Muscle layer of duodenum (tissue), 2 donors: Measurements from ENCODE around the gene PF4V1.

Experiments
- H3K27ac ChIP-seq: one replicate; pipeline ENCODE4 v1.7.0; 2013; ENCODE audit warnings: mild to moderate bottlenecking, low read length
- H3K27me3 ChIP-seq: one replicate; pipeline ENCODE4 v1.7.0; 2013; ENCODE audit warnings: low read depth, mild to moderate bottlenecking, control low read depth, low read length
- H3K36me3 ChIP-seq, 2 donors: one replicate each; pipeline ENCODE4 v1.7.0; 2013; ENCODE audit warnings: low read length in 2 of 2, control low read depth in 1 of 2, mild to moderate bottlenecking in 1 of 2; ENCODE audit not compliant: insufficient read depth in 2 of 2, control insufficient read depth in 1 of 2
- H3K4me1 ChIP-seq, 2 donors: one replicate each; pipeline ENCODE4 v1.7.0; 2013; ENCODE audit warnings: low read length in 2 of 2, mild to moderate bottlenecking in 2 of 2, control low read depth in 1 of 2, moderate library complexity in 1 of 2; ENCODE audit not compliant: insufficient read depth in 2 of 2, control insufficient read depth in 1 of 2
- H3K4me3 ChIP-seq, 2 donors: one replicate each; pipeline ENCODE4 v1.7.0; 2013; ENCODE audit warnings: low read length in 2 of 2, low read depth in 1 of 2, mild to moderate bottlenecking in 1 of 2
- H3K9me3 ChIP-seq, 2 donors: one replicate each; pipeline ENCODE4 v1.7.0; 2013; ENCODE audit warnings: low read length in 2 of 2, control low read depth in 1 of 2, mild to moderate bottlenecking in 1 of 2; ENCODE audit not compliant: control insufficient read depth in 1 of 2
- donor health status: healthy.

The PF4V1 gene

DNA sequence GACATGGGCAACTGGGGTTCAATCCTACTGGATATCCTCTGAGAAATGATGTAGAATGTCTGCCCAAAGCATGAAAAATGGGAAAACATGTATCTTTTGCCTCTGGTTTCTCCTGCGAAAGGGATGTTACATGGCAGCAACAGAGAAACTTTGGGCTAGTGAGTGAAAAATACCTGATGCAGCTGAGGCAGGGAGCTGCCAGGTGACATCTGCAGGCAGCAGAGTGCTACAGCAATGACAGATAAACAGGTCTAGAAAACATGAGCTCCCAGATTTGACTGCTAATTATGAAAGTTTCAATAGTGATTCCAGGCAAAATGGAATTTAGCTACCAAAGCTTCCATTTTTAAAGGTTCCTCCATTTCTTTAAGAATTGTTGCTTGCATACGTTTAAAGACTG is 11.3 kb downstream of the PF4V1 start:
- Histone ChIP-seq H3K4me1 (no peaks in the 10 kb centered on the region), H3K4me3 (no peak overlapping the region), H3K36me3 (no peaks in the 10 kb centered on the region), H3K27me3 (peaks cover 11% of the 10 kb centered on the region), H3K9me3 (no peaks in the 10 kb centered on the region), H3K27ac (no peak overlapping the region)

DNA sequence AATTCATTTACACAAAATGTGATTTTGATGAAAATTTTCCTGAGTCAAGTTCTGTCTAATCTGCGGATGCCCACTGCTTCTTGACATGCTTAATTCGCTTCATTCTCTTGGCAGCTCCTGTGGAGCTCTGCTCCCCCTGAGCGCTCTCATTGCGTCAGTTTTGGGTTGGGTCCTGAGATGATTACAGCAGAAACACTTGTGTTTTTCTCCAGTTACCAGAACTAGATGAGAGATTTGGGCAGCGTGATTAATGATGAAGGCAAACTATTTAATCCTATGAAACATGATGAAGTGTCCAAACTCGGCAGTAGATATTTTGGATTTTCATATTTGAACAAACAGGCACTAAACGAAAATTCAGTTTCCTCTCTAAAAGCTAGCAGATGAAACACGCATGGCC is 11.9 kb downstream of the PF4V1 start:
- Histone ChIP-seq H3K9me3 (no peaks in the 10 kb centered on the region), H3K27me3 (peaks cover 11% of the 10 kb centered on the region), H3K4me3 (no peak overlapping the region), H3K27ac (no peak overlapping the region), H3K36me3 (no peaks in the 10 kb centered on the region), H3K4me1 (no peaks in the 10 kb centered on the region)

DNA sequence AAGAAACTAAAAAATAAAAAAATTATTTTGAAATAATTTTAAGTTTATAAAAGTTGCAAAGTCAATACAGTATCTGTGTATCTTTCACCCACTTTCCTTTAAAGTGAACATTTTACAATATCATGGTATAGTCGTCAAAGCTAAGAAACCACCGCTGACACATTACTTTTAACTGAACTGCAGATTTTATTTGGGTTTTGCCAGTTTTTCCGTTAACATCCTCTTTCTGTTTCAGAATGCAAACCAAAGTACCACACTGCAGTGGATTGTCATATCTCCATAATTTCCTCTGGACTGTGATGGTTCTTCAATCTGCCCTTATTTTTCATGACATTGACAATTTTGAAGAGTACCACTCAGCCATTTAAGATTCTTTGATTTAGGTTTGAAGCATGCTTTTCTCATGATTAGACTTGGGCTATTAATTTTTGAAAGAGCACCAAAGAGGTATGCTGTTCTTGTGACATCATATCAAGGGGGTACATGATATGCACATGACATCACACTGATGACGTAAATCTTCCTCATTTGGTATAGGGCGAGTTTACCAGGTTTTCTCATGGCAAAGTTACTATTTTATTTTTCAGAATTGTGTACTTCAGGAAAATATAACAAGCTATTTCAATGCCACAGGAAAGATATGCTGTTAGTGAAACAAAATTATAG is 12.5 kb downstream of the PF4V1 start:
- Histone ChIP-seq H3K36me3 (no peaks in the 10 kb centered on the region), H3K9me3 (no peaks in the 10 kb centered on the region), H3K4me3 (no peak overlapping the region), H3K27ac (no peak overlapping the region), H3K4me1 (no peaks in the 10 kb centered on the region), H3K27me3 (peaks cover 11% of the 10 kb centered on the region)

DNA sequence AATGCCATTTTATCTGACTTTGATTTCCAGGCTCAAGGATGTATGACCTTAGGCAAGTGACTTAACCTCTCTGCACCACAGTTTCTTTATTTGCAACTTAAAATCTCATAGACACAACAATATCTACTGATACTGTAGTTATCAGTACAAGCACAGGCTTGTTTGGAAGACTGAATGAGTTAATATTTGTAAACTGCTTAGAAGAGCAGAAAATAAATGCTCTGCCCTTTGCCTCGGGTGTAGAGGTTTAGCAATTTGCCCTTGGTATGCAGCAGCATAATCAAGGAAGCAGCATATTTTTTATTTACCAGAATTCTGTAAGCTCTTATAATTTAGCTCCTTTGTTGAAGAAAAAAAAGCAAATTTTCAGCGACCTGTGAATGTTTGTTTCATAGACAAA is 13.2 kb downstream of the PF4V1 start:
- Histone ChIP-seq H3K4me1 (no peaks in the 10 kb centered on the region), H3K4me3 (no peak overlapping the region), H3K36me3 (no peaks in the 10 kb centered on the region), H3K9me3 (no peaks in the 10 kb centered on the region), H3K27me3 (peaks cover 11% of the 10 kb centered on the region), H3K27ac (no peak overlapping the region)

DNA sequence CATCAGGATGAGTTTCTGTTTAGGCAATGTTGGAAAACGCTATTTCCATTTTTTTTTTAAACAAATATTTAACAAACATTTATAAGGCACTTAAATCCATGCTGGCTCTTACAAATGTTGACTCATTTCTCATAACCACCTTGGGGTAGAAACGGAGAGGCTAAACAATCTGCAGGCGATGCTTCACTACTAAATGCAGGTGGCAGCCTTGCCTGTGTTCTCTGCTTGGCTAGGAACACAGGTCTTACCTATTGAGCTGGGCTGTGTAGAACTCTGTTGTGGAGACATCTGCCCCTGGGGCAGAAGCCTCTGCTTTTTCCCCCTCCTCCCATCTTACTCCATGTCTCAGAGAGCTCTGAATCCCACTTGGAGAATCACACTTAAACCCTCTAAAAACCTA is 14.7 kb downstream of the PF4V1 start:
- no peaks in the 10 kb centered on the region for H3K9me3 ChIP-seq
- no peaks in the 10 kb centered on the region for H3K4me1 ChIP-seq
- peaks cover 11% of the 10 kb centered on the region for H3K27me3 ChIP-seq
- H3K27ac ChIP-seq = no peak overlapping the region
- H3K36me3 ChIP-seq = no peaks in the 10 kb centered on the region
- peak overlapping the region in 1 of 2 donors; percentile 62 for H3K4me3 ChIP-seq

DNA sequence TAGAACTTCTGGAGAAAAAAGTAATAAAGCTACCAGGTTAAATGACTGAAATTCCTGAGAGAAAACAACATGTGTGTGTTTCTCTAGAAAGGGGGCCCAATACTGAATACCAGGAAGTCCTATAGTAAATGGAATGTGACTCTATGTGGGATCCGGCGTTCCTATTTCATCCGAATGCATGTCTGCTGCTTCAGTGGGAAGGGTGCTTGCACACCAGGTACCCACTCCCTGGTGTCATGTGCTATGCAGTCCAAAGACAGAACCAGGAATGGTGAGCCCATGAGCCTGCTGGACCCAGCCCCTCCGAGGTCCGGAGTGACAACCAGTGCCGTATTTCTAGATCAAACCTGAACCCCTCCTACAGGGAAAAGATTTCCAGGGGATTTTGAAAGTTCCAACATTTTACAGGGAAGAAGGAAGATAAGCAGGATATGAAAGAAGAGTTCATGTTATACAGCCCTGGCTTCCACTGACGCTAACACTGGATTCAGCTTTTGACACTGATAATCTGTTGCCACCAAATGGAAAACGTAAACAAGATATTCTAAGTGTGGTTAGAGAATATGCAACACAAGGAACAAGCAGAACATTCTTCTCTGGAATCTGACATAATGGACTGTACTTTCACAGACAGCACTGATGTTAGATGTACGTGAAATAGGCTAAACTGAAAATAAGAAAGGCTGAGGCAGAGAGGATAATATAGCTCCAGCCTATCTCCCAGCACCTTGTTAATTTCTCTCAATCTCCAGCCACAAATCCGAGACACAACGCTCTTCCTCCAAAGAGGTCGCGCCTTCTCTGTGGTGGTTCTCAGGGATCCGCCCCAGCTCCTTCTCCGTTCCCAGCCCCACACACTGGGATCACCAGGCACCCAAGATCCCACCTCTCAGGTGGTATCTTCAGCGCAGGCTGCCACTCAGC is 15.4 kb downstream of the PF4V1 start:
- Histone ChIP-seq H3K4me1 (no peaks in the 10 kb centered on the region), H3K27me3 (peaks cover 11% of the 10 kb centered on the region), H3K9me3 (no peaks in the 10 kb centered on the region), H3K36me3 (no peaks in the 10 kb centered on the region), H3K4me3 (peak overlapping the region; percentile 57 to 62), H3K27ac (no peak overlapping the region)

DNA sequence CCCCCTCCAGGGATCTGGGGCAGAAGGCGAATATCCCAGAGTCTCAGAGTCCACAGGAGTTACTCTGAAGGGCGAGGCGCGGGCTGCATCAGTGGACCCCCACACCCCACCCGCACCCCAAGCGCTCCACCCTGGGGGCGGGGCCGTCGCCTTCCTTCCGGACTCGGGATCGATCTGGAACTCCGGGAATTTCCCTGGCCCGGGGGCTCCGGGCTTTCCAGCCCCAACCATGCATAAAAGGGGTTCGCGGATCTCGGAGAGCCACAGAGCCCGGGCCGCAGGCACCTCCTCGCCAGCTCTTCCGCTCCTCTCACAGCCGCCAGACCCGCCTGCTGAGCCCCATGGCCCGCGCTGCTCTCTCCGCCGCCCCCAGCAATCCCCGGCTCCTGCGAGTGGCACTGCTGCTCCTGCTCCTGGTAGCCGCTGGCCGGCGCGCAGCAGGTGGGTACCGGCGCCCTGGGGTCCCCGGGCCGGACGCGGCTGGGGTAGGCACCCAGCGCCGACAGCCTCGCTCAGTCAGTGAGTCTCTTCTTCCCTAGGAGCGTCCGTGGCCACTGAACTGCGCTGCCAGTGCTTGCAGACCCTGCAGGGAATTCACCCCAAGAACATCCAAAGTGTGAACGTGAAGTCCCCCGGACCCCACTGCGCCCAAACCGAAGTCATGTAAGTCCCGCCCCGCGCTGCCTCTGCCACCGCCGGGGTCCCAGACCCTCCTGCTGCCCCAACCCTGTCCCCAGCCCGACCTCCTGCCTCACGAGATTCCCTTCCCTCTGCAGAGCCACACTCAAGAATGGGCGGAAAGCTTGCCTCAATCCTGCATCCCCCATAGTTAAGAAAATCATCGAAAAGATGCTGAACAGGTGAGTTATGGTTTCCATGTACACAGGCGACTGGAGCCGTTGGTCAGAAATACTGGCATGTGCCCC is 16.3 kb downstream of the PF4V1 start, which contains the start of gene CXCL1:
Gene CXCL1, plus strand, starts transcription at position 264 of the 926 bp plus-strand sequence. Its CDS starts 78 bp downstream, at position 342.
- no peaks in the 10 kb centered on the region for H3K4me1 ChIP-seq
- H3K27ac ChIP-seq = no peak within 1 kb of the TSS
- H3K9me3 ChIP-seq = no peaks in the 10 kb centered on the region
- H3K27me3 ChIP-seq = peaks cover 11% of the 10 kb centered on the region
- H3K4me3 ChIP-seq = peak within 1 kb of the TSS; percentile 57 to 62
- no peaks in the 10 kb centered on the region for H3K36me3 ChIP-seq

DNA sequence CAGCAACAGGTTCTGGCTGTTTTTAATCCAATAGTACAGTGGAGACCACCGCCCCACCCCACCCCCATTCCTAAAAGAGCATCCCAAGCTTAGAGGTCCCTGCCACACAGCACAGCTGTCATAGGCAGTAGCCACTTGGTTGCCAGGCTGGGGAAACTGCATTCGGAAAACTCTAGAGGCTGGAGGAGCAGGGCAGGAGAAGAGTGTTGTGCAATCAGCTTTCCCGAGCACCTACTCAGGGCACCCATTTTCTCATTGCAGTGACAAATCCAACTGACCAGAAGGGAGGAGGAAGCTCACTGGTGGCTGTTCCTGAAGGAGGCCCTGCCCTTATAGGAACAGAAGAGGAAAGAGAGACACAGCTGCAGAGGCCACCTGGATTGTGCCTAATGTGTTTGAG is 17.2 kb downstream of the PF4V1 start:
- H3K4me3 ChIP-seq = no peak overlapping the region
- H3K27ac ChIP-seq = no peak overlapping the region
- H3K27me3 ChIP-seq = peaks cover 11% of the 10 kb centered on the region
- no peaks in the 10 kb centered on the region for H3K9me3 ChIP-seq
- H3K36me3 ChIP-seq = no peaks in the 10 kb centered on the region
- no peaks in the 10 kb centered on the region for H3K4me1 ChIP-seq

DNA sequence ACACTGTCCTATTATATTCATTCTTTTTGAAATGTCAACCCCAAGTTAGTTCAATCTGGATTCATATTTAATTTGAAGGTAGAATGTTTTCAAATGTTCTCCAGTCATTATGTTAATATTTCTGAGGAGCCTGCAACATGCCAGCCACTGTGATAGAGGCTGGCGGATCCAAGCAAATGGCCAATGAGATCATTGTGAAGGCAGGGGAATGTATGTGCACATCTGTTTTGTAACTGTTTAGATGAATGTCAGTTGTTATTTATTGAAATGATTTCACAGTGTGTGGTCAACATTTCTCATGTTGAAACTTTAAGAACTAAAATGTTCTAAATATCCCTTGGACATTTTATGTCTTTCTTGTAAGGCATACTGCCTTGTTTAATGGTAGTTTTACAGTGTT is 17.7 kb downstream of the PF4V1 start:
- Histone ChIP-seq H3K9me3 (no peaks in the 10 kb centered on the region), H3K36me3 (no peaks in the 10 kb centered on the region), H3K4me3 (no peak overlapping the region), H3K4me1 (no peaks in the 10 kb centered on the region), H3K27ac (no peak overlapping the region), H3K27me3 (peaks cover 11% of the 10 kb centered on the region)

DNA sequence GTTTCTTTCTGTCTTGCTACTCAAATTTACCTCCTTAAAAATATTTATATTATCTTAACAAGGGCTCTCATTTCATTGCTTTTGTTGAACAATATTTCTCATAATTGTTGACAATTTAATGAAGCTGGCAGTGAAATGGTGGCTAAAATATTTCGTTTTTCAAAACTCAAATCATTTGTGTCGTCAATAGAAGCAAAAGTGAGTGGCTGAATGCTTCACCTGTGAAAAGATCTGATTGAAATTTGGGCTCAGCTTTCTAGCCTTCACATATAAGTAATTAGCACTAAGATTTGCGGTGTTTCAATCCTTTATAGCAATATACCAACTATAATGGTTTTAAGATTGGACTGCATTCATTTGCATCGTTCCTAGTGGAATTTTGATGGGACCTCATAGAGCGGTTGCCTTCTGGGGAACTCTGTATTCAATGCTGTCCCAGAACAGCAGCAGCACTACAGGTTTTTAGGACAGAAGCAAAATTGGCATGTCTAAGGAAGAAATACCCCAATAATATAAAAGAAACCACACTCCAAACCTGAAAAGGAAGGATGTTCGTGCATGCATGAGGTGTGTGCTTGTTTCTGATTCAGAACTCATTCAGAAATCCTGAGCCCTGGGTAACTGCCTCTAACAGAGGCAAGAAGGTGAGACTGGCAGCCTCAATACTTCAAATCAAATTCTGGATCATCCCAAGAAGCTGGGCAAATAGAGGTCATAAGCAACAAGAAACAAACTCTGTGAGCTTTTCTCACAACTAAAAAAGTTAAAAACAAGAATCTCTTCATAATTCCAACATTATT is 18.6 kb downstream of the PF4V1 start:
- Histone ChIP-seq H3K9me3 (no peaks in the 10 kb centered on the region), H3K27me3 (peaks cover 11% of the 10 kb centered on the region), H3K4me1 (no peaks in the 10 kb centered on the region), H3K4me3 (no peak overlapping the region), H3K36me3 (no peaks in the 10 kb centered on the region), H3K27ac (no peak overlapping the region)
